ENCODE measurements around the gene TMOD4. TPM values are rescaled to one million over a fixed set of nuclear protein-coding genes. Genes with fewer than 3 reads are reported as not detected.
"Not testable (repeated sequence)": the region's sequence is repeated elsewhere in the genome, so short reads cannot be mapped to it uniquely, and the experiment has no call there.

TMOD4 gene
- total RNA-seq, 4 donors from 2014 or later, result 1.5 to 1.6 TPM; not detected in 2

DNA sequence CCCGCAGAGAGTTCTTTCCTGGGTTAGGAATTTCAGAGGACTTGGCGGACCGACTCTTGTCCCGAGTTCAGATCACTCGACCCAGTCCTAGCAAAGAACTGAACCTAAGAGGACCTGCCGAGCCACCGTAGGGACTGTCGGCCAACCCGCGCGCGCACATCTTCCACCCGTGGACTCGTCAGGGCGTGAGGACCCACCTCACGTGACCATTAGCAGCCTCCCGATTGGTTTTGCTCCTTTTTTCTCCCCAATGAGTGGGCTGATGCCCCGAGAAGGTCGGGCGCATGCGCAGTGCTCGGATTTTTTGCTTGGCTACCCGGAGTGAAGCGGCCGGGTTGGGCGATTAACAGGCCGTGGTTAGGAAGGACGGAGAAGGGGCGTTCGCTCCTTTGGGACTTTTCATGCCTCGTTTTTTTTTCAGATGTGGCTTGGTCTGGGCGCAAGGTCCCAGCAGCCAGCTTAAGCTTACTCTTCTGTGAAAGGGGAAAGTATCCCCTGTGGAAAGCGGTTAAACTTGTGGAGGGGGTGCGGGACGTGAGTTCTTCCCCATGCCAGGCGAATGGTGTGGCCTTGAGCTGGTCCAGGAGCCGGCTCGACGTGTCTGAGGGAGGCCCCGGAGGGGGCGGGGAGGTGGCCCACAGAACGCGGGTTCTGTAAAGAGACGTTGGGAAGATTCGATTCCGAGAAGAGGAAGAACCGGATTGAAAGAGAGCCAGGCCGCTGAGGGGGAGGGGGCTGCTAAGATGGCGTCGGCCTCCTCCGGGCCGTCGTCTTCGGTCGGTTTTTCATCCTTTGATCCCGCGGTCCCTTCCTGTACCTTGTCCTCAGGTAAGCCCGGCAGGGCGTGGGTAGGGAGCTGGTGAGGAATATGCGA, 22.7 kb upstream of the TMOD4 start, which contains the start of gene PIP5K1A:
TSS of gene PIP5K1A (plus strand) at position 299 of the 874 bp plus-strand sequence. CDS start at position 744, 445 bp downstream.
- H3K4me1 ChIP-seq, result peaks cover 45 to 71% (median 64%) of the 10 kb centered on the region in 4 donors
- no peaks in the 10 kb centered on the region for H3K9me3 ChIP-seq
- intact Hi-C loops (cut with DNase I), result no loop called here
- DNase-seq (ENCODE audit: extremely low spot score), result peak; percentile 100
- 1% methylated on average over 54 of the region's 60 CpGs for WGBS
- peak within 1 kb of the TSS; percentile 82 to 92 (median 86) for H3K4me3 ChIP-seq
- H3K36me3 ChIP-seq, result peaks cover 5 to 13% (median 13%) of the 10 kb centered on the region in 4 donors
- H3K27me3 ChIP-seq, result no peaks in the 10 kb centered on the region
- peak; percentile 70 for TF ChIP-seq POLR2A (IDR thresholded peaks at IDR 0.05; ENCODE audit: low read depth)
- TF ChIP-seq, protein P1, sequence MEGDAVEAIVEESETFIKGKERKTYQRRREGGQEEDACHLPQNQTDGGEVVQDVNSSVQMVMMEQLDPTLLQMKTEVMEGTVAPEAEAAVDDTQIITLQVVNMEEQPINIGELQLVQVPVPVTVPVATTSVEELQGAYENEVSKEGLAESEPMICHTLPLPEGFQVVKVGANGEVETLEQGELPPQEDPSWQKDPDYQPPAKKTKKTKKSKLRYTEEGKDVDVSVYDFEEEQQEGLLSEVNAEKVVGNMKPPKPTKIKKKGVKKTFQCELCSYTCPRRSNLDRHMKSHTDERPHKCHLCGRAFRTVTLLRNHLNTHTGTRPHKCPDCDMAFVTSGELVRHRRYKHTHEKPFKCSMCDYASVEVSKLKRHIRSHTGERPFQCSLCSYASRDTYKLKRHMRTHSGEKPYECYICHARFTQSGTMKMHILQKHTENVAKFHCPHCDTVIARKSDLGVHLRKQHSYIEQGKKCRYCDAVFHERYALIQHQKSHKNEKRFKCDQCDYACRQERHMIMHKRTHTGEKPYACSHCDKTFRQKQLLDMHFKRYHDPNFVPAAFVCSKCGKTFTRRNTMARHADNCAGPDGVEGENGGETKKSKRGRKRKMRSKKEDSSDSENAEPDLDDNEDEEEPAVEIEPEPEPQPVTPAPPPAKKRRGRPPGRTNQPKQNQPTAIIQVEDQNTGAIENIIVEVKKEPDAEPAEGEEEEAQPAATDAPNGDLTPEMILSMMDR (IDR thresholded peaks at IDR 0.05), result peak in 1 of 3 experiments; percentile 13
- TF ChIP-seq POLR2AphosphoS5 (IDR thresholded peaks at IDR 0.05), result peak; percentile 96 to 98
- no peak for TF ChIP-seq EP300 (IDR thresholded peaks at IDR 0.05)
- H3K27ac ChIP-seq (replicated peaks in 1 of 4), result peak within 1 kb of the TSS; percentile 92 to 96 (median 95)

DNA sequence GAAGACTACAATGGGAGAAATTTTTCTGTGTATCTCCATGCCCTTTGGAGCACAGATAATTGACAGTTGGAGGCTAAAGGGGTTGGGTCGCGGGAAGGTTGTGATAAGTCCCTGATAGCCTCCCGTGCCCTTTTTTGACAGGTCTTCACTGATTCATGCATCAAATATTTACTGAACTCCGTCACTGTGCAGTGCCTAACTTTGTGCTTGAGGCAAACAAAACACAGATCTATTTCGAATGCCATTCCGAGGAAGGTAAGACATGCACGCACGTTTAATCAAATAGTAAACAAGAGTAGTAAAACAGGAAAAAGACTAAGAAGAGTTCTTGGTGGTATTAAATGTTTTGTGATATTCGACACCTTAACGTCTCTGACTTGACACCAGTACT, 22.1 kb upstream of the TMOD4 start:
- H3K36me3 ChIP-seq, result peaks cover 1 to 7% (median 6%) of the 10 kb centered on the region in 4 donors
- WGBS, result 10% methylated on average over 10 of the region's 10 CpGs
- DNase-seq (ENCODE audit: extremely low spot score), result no peak
- peak overlapping the region; percentile 92 to 96 (median 95) for H3K27ac ChIP-seq (replicated peaks in 1 of 4)
- H3K9me3 ChIP-seq, result no peaks in the 10 kb centered on the region
- intact Hi-C loops (cut with DNase I), result loop anchor here (2.0 kb wide), 1 partner anchor 55 kb away; no protein-coding TSS in a partner anchor
- peak overlapping the region; percentile 82 to 92 (median 86) for H3K4me3 ChIP-seq
- TF ChIP-seq POLR2AphosphoS5 (IDR thresholded peaks at IDR 0.05), result no peak
- no peak for TF ChIP-seq POLR2A (IDR thresholded peaks at IDR 0.05; ENCODE audit: low read depth)
- no peak for TF ChIP-seq EP300 (IDR thresholded peaks at IDR 0.05)
- TF ChIP-seq, protein P1 (IDR thresholded peaks at IDR 0.05), result no peak
- H3K4me1 ChIP-seq, result peaks cover 45 to 64% (median 57%) of the 10 kb centered on the region in 4 donors
- H3K27me3 ChIP-seq, result no peaks in the 10 kb centered on the region

DNA sequence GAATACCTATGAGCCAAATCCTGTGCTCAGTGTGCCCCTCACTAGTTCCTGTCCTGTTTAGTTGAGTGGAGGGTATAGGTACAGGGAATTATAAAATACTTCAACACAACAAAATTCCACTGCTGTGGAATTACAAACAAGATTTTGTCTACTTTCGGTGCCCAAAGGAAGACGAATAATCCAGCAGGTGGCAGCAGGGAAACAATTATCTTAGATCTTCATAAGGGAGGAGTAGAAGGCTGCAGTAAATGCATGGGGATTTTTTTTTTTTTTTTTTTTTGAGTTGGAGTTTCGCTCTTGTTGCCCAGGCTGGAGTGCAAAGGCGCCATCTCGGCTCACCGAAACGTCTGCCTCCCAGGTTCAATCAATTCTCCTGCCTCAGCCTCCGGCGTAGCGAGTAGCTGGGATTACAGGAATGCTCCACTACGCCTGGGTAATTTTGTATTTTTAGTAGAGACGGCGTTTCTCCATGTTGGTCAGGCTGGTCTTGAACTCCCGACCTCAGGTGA, 20.6 kb upstream of the TMOD4 start:
- intact Hi-C loops (cut with DNase I), result loop anchor here (2.0 kb wide), 1 partner anchor 56 kb away; no protein-coding TSS in a partner anchor
- Histone ChIP-seq H3K9me3 (no peaks in the 10 kb centered on the region), H3K4me3 (peak overlapping the region; percentile 24 to 39 (median 30)), H3K36me3 (no peaks in the 10 kb centered on the region), H3K27ac (replicated peaks in 1 of 4) (peak overlapping the region; percentile 69 to 96 (median 86)), H3K27me3 (no peaks in the 10 kb centered on the region), H3K4me1 (peaks cover 30 to 49% (median 42%) of the 10 kb centered on the region in 4 donors)
- WGBS, result 34% methylated on average over 14 of the region's 14 CpGs
- TF ChIP-seq POLR2A (IDR thresholded peaks at IDR 0.05; ENCODE audit: low read depth) (no peak), POLR2AphosphoS5 (IDR thresholded peaks at IDR 0.05) (no peak), EP300 (IDR thresholded peaks at IDR 0.05) (no peak)
- TF ChIP-seq, protein P1 (IDR thresholded peaks at IDR 0.05), result peak; percentile 58 to 76 (median 62)
- no peak for DNase-seq (ENCODE audit: extremely low spot score)

DNA sequence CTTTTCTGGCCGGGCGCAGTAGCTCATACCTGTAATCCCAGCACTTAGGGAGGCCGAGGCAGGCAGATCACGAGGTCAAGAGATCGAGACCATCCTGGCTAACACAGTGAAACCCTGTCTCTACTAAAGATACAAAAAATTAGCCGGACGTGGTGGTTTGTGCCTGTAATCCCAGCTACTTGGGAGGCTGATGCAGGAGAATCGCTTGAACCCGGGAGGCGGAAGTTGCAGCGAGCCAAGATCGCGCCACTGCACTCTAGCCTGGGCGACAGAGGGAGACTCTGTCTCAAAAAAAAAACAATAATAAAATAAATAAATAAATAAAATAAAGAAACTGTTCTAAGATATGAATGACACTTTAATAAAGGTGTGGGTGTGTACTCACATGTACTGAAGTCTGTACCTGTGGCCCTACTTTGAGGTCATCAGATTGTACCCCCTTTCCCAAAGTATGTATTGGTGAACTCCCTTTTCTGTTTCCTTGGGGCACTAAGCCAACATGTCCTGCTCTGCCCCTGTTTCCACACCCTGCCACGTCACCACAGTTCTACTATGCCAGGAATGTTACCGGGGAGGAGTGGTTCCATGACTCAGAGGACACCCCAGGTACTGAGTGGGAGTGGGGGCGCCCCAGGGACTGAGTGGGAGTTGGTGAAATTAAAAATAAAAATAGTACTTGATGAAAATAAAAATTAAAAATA, 19.3 kb upstream of the TMOD4 start:
- H3K27me3 ChIP-seq; H3K36me3 ChIP-seq; DNase-seq (ENCODE audit: extremely low spot score); H3K9me3 ChIP-seq; intact Hi-C loops (cut with DNase I): not testable (repeated sequence)
- 78% methylated on average over 17 of the region's 17 CpGs for WGBS
- H3K4me3 ChIP-seq, result peak overlapping the region in 1 of 4 donors; percentile 39
- peak; percentile 42 to 63 for TF ChIP-seq POLR2AphosphoS5 (IDR thresholded peaks at IDR 0.05)
- H3K27ac ChIP-seq (replicated peaks in 1 of 4), result peak overlapping the region in 2 of 4 donors; percentile 69 to 95
- peaks cover 21 to 45% (median 35%) of the 10 kb centered on the region in 4 donors for H3K4me1 ChIP-seq
